Measurements from ENCODE around the gene CACNG4.
"Not testable (repeated sequence)": the region's sequence is repeated elsewhere in the genome, so short reads cannot be mapped to it uniquely, and the experiment has no call there.

CACNG4 gene

GRCh38 chr17:67018471-67019434 lies 54.2 kb downstream of the CACNG4 start:
- no peak for DNase-seq (ENCODE audit: low spot score)

GRCh38 chr17:67019809-67020208 lies 55.3 kb downstream of the CACNG4 start:
- no peak for DNase-seq (ENCODE audit: low spot score)

- DNase-seq (ENCODE audit: low spot score) = no peak
Observed at GRCh38 chr17:67020293-67020766, 55.8 kb downstream of the CACNG4 start.

DNA sequence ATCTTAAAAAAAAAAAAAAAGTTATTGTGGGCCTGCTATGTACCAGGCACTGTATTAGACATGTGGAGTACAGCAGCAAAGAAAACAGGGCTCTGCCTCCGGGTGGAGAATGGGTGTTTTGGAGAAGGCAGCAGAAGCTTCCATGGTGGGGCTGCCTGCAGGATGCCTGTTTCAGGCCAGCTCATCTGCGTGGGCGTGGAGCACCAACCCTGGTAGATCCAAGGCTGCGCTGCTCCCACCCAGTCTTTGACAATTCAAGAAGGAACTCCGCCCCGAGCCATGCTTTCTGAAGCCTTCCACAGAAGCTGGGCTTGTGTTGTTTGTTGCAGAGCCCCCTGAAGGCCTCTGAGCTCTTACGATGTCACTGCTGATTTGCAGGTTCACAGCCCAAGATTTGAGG lies 56.7 kb downstream of the CACNG4 start:
- DNase-seq (ENCODE audit: low spot score) = no peak

DNA sequence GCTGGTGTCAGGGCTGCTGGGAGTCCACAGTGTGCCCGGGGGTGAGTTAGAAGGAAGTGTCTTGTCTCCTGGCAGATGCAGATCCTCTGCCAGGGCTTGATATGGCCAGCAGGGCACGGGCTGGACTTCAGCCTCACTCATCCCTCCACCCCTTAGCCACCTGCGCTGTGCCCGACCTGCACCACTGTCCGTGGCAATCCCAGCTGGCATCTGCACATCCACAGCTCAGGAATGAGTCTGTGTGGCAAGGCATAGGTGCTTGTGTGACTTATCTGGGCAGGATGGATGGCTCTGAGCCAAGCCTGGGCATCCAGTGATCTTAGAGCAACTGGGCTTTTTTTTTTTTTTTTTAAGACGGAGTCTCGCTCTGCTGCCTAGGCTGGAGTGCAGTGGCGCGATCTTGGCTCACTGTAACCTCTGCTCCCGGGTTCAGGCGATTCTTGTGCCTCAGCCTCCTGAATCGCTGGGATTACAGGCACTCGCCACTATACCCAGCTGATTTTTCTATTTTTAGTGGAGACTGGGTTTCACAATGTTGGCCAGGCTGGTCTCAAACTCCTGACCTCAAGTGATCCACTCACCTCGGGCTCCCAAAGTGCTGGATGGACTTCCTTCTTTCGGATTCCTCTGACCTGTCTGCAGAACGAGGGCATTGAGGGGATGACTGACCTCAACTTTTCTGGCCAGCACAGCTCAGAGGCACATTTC lies 57.4 kb downstream of the CACNG4 start:
- DNase-seq (ENCODE audit: low spot score) = no peak

DNA sequence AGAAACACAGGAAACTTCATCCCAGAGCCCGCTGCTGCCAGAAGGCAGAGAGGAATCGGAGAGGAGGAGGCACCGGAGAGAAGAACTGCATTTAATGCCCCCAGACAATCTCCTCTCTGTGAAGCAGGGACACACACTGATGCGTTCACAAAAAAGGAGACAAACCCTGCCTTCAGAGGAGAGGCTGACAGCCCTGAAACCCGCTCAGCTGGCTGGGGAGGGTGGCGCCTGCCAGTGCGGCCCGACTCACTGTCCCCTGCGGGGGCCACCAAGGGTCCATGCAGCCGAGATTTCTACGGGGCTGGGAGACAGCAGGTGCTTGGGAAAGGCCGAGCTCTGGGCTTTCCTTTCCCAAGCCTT lies 57.9 kb downstream of the CACNG4 start:
- DNase-seq (ENCODE audit: low spot score) = no peak

DNA sequence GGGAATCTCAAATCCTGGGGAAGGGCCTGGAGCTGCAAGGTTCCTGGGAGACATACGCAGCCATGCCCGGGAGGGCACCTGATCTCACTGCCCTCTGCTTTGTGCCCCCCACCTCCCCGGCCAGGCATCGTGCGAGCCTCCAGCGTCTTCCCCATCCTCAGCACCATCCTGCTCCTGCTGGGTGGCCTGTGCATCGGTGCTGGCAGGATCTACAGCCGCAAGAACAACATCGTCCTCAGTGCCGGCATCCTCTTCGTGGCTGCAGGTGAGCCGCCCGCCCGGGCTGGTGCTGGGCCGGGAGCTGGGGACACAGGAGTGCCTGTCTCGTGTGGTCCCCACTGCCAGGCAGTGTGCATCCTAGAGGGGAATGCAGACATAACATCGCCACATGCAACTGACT lies 60.2 kb downstream of the CACNG4 start:
- DNase-seq (ENCODE audit: low spot score) = no peak

DNA sequence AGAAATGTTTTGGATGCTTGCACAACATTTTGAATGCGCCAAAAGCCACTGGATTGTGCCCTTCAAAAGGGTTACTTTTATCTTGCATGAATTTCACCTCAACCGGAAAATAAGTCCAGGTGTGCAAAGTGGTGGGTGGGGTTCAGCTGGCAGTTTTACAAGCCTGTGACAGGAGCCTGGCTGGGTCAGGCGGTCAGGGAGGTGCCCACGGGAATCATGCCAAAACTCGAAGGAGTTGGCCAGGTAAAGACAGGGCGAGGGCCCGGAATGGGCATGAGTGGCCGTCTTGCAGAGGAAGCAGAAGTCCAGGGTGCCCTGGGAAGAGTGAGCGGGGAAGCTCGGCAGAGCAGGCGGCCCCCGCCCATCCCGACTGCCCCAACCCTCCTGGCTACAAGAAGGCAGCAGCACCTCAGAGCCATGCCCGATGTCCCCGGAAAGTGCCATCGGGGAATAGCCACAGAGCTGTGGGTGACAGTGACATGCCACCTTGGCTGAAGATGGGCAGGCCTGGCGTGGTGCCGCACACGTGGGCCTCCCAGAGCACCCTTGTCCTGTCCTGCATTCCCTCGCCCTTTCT lies 60.8 kb downstream of the CACNG4 start:
- DNase-seq (ENCODE audit: low spot score) = no peak

- no peak for DNase-seq (ENCODE audit: low spot score)
Observed at GRCh38 chr17:67026341-67026740, 61.8 kb downstream of the CACNG4 start.

DNA sequence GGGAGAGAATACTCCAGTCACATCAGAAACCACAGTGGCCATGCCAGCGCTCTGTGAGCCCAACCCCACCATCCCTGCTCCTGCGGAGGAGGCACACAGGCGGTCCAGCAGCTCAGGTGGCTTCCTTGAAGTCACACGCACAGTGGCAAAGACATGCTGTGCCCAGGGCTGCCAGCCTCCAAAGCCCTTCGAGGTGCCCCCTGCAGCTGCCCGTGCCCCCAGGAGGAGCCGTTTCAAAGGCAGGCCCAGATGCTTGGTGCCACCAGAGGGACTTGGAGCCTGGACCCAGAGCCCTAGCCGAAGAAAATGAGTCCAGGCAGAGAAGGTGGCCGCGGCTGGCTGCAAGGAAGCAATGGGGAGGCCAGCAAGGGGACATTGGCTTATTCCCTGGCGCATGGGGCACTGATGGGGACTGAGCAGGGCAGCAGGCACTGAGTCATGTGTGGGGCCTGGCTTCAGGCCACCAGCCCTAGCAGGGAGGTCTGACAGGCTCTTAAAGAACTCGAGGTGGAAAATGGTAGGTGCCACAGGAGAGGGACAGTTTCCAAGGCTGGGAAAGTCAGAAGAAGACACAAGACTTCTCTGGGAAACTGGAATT lies 62.6 kb downstream of the CACNG4 start:
- DNase-seq (ENCODE audit: low spot score) = no peak

- DNase-seq (ENCODE audit: low spot score) = no peak
Observed at GRCh38 chr17:67030641-67031040, 66.1 kb downstream of the CACNG4 start.

- no peak for DNase-seq (ENCODE audit: low spot score)
Observed at GRCh38 chr17:67032382-67032781, 67.9 kb downstream of the CACNG4 start.

- DNase-seq (ENCODE audit: low spot score) = no peak
Observed at GRCh38 chr17:67032985-67033384, 68.5 kb downstream of the CACNG4 start.

- no peak for DNase-seq (ENCODE audit: low spot score)
Observed at GRCh38 chr17:67033613-67034012, 69.1 kb downstream of the CACNG4 start.

GRCh38 chr17:67035131-67036083 lies 70.9 kb downstream of the CACNG4 start:
- no peak for DNase-seq (ENCODE audit: low spot score)

DNA sequence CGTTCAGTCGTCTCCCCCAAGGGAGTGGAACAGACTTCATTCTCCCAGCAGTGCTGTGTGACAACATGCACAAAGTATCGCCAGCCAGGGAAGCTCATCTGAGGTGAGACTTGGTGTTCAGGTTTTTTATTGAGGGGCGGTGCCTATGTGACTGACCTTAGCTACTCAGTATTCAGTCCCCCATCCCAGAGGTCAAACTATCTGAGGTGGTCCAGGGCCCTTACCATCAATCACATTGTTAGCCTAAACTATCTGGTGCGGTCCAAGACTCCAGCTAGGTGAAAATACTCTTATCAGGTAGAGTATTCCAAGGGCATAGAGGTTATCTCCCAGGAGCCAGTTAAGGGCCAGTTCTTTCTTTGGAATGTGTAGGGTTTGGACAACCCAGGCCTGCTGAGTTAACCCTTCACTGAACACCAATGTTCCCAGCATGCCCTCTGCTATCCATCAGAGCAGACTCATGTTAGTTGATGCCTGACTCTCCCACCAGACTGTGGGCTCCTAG lies 74.4 kb downstream of the CACNG4 start:
- DNase-seq (ENCODE audit: low spot score) = no peak

- DNase-seq (ENCODE audit: low spot score) = no peak
Observed at GRCh38 chr17:67040652-67041051, 76.1 kb downstream of the CACNG4 start.

DNA sequence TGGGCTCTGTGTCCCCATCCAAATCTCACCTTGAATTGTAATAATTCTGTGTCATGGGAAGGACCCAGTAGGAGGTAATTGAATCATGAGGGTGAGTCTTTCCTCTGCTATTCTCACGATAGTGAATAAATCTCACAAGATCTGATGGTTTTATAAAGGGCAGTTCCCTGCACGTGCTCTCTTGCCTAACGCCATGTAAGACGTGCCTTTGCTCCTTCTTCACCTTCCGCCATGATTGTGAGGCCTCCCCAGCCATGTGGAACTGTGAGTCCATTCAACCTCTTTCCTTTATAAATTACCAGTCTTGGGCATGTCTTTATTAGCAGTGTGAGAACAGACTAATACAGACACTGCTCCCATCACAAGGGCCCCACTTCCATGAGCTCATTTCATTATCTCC lies 76.6 kb downstream of the CACNG4 start:
- not testable (repeated sequence) for DNase-seq (ENCODE audit: low spot score)

DNA sequence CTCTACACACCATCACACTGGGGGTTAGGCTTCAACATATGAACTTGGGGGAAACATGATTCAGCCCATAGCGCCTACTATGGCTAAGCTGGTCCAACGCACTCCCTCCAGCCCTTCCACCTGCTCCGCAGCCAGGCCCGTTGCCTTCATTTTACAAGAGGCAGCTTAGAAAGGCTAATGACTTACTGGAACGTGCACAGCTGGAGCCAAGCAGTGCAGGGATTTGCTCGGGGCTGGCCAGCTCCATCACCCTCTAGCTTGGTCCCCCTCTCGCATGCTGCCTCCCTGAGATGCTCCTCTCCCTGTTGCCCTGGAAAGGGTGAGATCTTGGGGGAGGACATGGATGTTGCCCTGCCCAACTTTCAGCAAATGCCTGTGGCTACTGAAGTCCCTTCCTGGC lies 77.0 kb downstream of the CACNG4 start:
- no peak for DNase-seq (ENCODE audit: low spot score)

GRCh38 chr17:67041941-67042899 lies 77.7 kb downstream of the CACNG4 start:
- DNase-seq (ENCODE audit: low spot score) = no peak

Measured in ecto neural progenitor cell (in vitro differentiated cells).